Psoas muscle (tissue), 8 donors: ENCODE data around the gene BCKDHA. TPM values are rescaled to one million over a fixed set of nuclear protein-coding genes. Genes with fewer than 3 reads are reported as not detected.
"Not testable (repeated sequence)": the region's sequence is repeated elsewhere in the genome, so short reads cannot be mapped to it uniquely, and the experiment has no call there.

Experiments
- ATAC-seq, 4 donors: fragments of 200-7000 bp; cut with Tn5 transposase; one replicate each; pipeline ENCODE4 v1.9.1; 2020; ENCODE audit warnings: moderate library complexity in 3 of 4, mild to moderate bottlenecking in 2 of 4
- DNase-seq, 2 donors: peaks; one replicate each; pipeline ENCODE4 v3.0.0-alpha.2; 2020
- H3K27ac ChIP-seq: fragments of 200-600 bp; one replicate; pipeline ENCODE4 v1.8.0; 2022
- H3K27me3 ChIP-seq, 3 donors: fragments of 200-600 bp in 1 of 3; one replicate each; pipeline versions ENCODE4 v1.6.1 to v1.8.0; 2013 to 2022; ENCODE audit warnings: low read length in 2 of 3, mild to moderate bottlenecking in 2 of 3, moderate library complexity in 1 of 3; ENCODE audit not compliant: insufficient read depth in 3 of 3
- H3K36me3 ChIP-seq, 2 donors: fragments of 200-600 bp in 1 of 2; one replicate each; pipeline versions ENCODE4 v1.6.1 to v1.8.0; 2013 to 2022; ENCODE audit warnings: low read depth in 1 of 2, mild to moderate bottlenecking in 1 of 2, moderate library complexity in 1 of 2; ENCODE audit not compliant: insufficient read depth in 1 of 2
- H3K4me1 ChIP-seq: fragments of 200-600 bp; one replicate; pipeline ENCODE4 v1.8.0; 2022
- H3K4me3 ChIP-seq: fragments of 200-600 bp; one replicate; pipeline ENCODE4 v1.8.0; 2022; ENCODE audit warnings: mild to moderate bottlenecking
- H3K9me3 ChIP-seq: fragments of 200-600 bp; one replicate; pipeline ENCODE4 v1.8.0; 2022
- CTCF ChIP-seq: fragments of 200-600 bp; IDR thresholded peaks from one replicate; pipeline ENCODE4 v1.8.0; 2022; ENCODE audit warnings: antibody characterized with exemption
- WGBS, 3 donors: extraction: QIAGEN DNeasy Blood & Tissue Kit; methylation state at CpG; one replicate each; pipeline versions ENCODE4 v1.1.6 to v1.1.7; 2013; 5-methylcytosine and 5-hydroxymethylcytosine counted together
- intact Hi-C, 2 donors: fragments of 100-400 bp; cut with DNase I; formaldehyde crosslinking; loops; one replicate each; pipeline versions ENCODE4 v1.11.0 to v1.14.2; 2022
- polyA plus RNA-seq, 3 donors: library from polyadenylated mRNA; stranded (reverse); fragments of 200-250 nt; gene quantifications; one replicate each; pipeline ENCODE4 v1.2.3, GENCODE V29; 2013
- total RNA-seq, 4 donors: library from RNA; stranded (reverse); fragmentation: NEBNext Ultra II Directional in 2 of 4; extraction: Animal tissue kit (Norgen Biotek cat#: 25700) in 2 of 4; gene quantifications; one replicate each; pipeline versions ENCODE4 v1.2.1 to v1.2.4, GENCODE V29; 2021 to 2023
- donor health status: healthy with polysubstance abuse.
- donor health status: DM: no; HTN: no; CAD: no; lungs with moderate emphysema.
- donor health status: Bipolar disorder and iron deficiency.
- donor health status: healthy.
- donor health status: DM: yes; HTN: yes; CAD: no.
- donor health status: DM: no; HTN: no; CAD: no.
- donor health status: DM: no; HTN: no; CAD: no.
- donor health status: DM: yes; HTN: yes; CAD: no.

BCKDHA gene
- total and polyA plus RNA-seq, 7 donors: 31.5 to 58.8 (median 43.3) TPM

DNA sequence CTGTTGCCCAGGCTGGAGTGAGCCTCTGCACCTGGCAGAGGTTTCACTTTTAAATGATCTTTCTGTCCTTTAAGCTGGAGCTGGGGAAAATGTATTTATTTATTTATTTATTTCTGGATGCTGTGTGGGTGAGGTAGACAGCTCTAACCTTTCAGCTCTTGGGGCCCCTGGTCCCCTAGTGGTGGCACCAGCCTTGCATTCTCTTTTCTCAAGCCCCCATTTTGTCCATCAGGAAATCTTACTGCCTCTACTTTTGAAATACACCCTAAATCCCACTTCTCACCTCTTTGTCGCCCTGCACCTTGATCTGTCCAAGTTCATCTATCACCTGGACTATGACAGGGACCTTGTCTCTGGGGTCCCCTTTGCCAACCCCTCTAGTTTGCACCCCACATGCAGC is 31.5 kb upstream of the BCKDHA start:
- H3K27ac ChIP-seq: no peak overlapping the region
- H3K4me1 ChIP-seq: peaks cover 7% of the 10 kb centered on the region
- no peaks in the 10 kb centered on the region for H3K27me3 ChIP-seq
- no peak overlapping the region for H3K4me3 ChIP-seq
- TF ChIP-seq CTCF: no peak
- DNase-seq: no peak
- H3K36me3 ChIP-seq: no peaks in the 10 kb centered on the region
- no peaks in the 10 kb centered on the region for H3K9me3 ChIP-seq
- no peak for ATAC-seq
- WGBS, 3 donors: 92 to 100% (median 92%) methylated on average over 1 of the region's 1 CpG
- intact Hi-C loops: no loop called here

GRCh38 chr19:41367848-41368301 is 29.7 kb upstream of the BCKDHA start:
- Histone ChIP-seq H3K4me1 (peaks cover 7% of the 10 kb centered on the region), H3K36me3 (no peaks in the 10 kb centered on the region), H3K27ac (no peak overlapping the region), H3K9me3 (no peaks in the 10 kb centered on the region), H3K4me3 (no peak overlapping the region), H3K27me3 (no peaks in the 10 kb centered on the region)
- ATAC-seq: no peak
- TF ChIP-seq CTCF: no peak
- intact Hi-C loops: no loop called here
- WGBS, 3 donors: 79 to 88% (median 81%) methylated on average over 6 of the region's 6 CpGs
- DNase-seq: no peak

- WGBS, 3 donors: 99 to 100% (median 100%) methylated on average over 2 of the region's 2 CpGs
- no peak for TF ChIP-seq CTCF
- Histone ChIP-seq H3K27me3 (no peaks in the 10 kb centered on the region), H3K9me3 (no peaks in the 10 kb centered on the region), H3K36me3 (no peaks in the 10 kb centered on the region), H3K4me3 (no peak overlapping the region), H3K4me1 (peaks cover 15% of the 10 kb centered on the region), H3K27ac (no peak overlapping the region)
- intact Hi-C loops: no loop called here
- DNase-seq (no peak), ATAC-seq (no peak)
Measured at GRCh38 chr19:41369769-41370168, 27.8 kb upstream of the BCKDHA start.

- intact Hi-C loops, H3K9me3 ChIP-seq, H3K27me3 ChIP-seq, ATAC-seq, H3K27ac ChIP-seq, DNase-seq, H3K36me3 ChIP-seq, H3K4me3 ChIP-seq: not testable (repeated sequence)
- peaks cover 13% of the 10 kb centered on the region for H3K4me1 ChIP-seq
- 93 to 94% (median 94%) methylated on average over 5 of the region's 5 CpGs for WGBS, 3 donors
Measured at GRCh38 chr19:41371119-41371518, 26.5 kb upstream of the BCKDHA start.

DNA sequence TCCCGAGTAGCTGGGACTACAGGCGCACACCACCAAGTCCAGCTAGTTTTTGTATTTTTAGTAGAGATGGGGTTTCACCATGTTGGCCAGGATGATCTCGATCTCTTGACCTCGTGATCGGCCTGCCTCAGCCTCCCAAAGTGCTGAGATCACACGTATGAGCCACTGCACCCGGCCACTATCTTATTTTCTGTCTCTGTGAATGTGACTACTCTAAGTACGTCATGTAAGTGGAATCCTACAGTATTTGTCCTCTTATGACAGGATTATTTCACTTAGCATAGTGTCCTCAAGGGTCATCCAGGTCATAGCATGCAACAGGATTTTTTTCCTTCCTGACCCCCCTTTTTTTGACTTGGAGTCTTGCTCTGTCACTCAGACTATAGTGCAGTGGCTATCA is 26.1 kb upstream of the BCKDHA start:
- DNase-seq: no peak
- no peaks in the 10 kb centered on the region for H3K36me3 ChIP-seq
- WGBS, 3 donors: 93 to 99% (median 98%) methylated on average over 8 of the region's 8 CpGs
- intact Hi-C loops: no loop called here
- no peak overlapping the region for H3K4me3 ChIP-seq
- no peak for ATAC-seq
- H3K27ac ChIP-seq: no peak overlapping the region
- peaks cover 0 to 8% (median 2%) of the 10 kb centered on the region in 3 donors for H3K27me3 ChIP-seq
- H3K9me3 ChIP-seq: no peaks in the 10 kb centered on the region
- H3K4me1 ChIP-seq: peaks cover 15% of the 10 kb centered on the region
- no peak for TF ChIP-seq CTCF
